GM12801 (cell line): Measurements from ENCODE around the gene CASP6.

ENCODE experiments used
- TF ChIP-seq, protein P1 (sequence below): IDR thresholded peaks from one replicate; pipeline ENCODE4 v1.5.1; 2011; ENCODE audit warnings: control low read depth; ENCODE audit not compliant: insufficient read length; ENCODE audit errors: extremely low read depth

Gene CASP6

DNA sequence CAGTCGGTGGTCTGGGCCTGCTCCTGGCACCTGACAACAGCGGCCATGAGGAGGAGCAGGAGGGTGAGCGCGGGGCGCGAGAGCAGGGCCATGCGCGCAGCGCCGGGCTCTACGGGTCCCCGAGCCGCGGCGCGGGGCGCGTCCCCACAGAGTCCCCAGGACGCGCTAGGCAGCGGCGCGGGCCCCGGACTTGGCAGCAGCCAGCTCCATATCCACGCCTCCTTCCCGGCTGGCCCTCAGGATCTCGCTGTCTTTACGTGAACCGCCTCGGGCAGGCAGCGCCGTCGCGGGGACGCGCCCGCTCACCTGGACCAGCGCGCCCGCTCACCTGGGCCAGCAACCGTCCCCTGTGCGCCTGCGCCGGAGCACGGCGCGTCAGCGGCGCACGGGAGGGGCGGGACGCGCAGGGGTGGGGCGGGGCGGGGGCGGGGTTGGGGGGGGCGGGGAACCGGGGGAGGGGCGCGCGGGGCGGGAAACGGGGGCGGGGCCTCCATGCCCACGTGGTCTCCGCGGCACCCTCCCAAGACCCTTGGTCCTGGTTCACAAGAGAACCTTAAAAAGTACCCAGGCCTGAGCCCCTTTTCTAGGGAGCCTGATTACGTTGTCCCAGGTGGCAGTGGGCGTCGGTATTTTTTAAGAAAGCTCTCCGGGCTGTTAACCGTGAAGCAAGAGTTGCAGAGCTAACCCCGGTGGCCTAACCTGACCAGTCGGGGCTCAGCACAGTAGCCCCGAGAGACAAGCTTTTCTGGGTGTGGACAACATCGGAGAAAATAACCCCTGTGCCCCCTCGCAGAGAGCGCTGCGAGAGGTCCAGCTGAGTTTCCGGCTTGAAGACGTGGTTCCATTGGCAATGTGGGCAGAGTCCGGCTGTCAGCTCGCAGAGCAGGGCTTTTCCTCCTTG lies 26.7 kb upstream of the CASP6 start, which contains the start of gene PLA2G12A:
Gene PLA2G12A (minus strand): TSS at position 353 of the 901 bp plus-strand sequence. CDS start 261 bp downstream, at position 92.
- TF ChIP-seq, protein P1, sequence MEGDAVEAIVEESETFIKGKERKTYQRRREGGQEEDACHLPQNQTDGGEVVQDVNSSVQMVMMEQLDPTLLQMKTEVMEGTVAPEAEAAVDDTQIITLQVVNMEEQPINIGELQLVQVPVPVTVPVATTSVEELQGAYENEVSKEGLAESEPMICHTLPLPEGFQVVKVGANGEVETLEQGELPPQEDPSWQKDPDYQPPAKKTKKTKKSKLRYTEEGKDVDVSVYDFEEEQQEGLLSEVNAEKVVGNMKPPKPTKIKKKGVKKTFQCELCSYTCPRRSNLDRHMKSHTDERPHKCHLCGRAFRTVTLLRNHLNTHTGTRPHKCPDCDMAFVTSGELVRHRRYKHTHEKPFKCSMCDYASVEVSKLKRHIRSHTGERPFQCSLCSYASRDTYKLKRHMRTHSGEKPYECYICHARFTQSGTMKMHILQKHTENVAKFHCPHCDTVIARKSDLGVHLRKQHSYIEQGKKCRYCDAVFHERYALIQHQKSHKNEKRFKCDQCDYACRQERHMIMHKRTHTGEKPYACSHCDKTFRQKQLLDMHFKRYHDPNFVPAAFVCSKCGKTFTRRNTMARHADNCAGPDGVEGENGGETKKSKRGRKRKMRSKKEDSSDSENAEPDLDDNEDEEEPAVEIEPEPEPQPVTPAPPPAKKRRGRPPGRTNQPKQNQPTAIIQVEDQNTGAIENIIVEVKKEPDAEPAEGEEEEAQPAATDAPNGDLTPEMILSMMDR: no peak

DNA sequence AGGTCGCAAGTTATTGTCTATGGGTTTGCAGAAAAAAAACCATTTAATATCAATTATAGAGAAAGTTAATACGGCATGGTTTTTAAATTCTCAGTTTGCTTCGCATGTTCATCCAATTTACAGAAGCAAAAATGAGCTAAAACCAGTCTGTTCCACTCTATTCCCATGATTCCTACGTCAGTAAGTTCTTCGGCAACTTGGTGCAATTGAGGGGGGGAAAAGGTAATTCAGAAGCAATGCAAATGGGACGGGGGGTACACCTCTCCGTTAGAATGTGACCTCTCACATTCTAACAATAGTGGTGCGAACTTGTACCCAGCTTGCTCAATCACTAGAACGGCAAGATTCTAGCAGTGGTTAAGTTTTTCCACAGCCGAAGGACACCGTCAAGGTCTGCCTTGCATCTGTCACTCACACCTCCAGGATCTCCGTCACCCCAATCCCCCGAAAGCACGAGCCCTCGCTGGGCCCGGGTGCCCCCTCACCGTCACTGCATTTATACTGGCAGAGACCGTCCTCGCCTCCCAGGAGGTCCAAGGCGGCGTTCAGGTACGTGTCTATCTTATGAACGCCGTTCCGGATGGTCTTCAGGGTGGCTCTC lies 26.0 kb upstream of the CASP6 start:
- TF ChIP-seq, protein P1: no peak

DNA sequence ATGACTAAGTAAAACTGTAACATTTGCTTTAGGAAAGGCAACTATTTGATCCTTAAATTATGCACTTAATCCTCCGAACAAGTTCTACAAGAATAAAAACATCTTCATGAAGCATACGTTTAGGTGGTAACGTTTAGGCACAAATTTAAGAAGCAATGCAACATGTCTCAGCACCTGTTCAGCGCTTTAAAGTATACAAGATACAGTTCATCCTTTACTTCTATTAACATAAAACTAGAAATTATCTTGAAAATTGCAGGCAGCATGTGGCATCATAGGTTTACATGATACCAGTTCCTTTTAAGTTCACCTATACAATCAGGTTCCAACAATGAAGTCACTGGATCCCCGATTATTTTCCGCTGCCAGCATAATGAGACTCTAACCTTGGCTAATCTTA lies 25.1 kb upstream of the CASP6 start:
- TF ChIP-seq, protein P1: no peak

DNA sequence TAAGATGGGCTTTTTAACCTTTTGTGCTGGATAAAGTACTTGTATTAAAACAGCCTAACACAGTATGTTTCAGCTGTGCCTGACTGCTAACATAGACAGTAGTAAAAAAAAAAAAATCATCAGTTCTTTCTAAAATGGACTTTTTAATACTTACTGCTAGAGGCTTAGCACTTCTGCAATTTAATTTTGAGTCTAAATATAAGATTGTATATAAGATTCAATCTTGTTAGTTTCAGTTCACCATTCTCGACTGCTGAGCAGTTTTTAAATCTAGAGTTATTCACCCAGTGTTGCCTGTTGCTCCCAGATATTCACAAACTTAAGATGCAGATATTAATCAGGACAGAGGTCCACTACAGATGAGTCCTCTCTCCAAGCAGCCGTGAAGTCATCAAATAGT lies 19.9 kb upstream of the CASP6 start:
- TF ChIP-seq, protein P1: no peak

DNA sequence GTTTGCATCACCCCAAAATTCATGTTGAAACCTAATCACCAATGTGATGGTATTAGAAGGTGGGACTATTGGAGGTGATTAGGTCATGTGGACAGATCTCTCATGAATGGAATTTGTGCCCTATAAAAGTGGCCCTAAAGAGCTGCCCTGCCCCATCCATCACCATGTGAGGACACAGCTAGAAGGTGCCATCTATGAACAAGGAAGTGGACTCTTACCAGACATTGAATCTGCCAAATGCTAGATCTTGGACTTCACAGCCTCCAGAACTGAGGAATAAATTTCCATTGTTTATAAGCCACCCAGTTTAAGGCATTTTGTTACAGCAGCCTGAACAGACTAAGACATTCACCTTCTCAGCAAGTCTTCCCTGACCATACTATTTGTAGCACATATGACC lies 19.1 kb upstream of the CASP6 start:
- TF ChIP-seq, protein P1: no peak

DNA sequence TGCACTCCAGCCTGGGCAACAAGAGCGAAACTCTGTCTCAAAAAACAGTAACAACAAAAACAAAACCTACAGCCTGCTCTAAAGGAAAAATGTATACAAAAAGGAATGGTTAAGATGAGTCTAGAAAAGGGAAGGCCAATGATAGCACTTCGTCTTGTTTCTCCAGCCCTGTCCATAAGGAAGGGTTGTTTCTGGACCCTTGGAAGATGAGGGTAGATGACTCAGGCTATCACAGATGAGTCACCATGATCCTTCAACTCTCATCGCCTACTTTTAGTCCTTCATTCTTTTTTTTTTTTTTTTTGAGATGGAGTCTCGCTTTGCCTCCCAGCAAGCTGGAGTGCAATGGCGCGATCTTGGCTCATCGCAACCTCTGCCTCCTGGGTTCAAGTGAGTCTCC lies 17.8 kb upstream of the CASP6 start:
- TF ChIP-seq, protein P1: no peak

DNA sequence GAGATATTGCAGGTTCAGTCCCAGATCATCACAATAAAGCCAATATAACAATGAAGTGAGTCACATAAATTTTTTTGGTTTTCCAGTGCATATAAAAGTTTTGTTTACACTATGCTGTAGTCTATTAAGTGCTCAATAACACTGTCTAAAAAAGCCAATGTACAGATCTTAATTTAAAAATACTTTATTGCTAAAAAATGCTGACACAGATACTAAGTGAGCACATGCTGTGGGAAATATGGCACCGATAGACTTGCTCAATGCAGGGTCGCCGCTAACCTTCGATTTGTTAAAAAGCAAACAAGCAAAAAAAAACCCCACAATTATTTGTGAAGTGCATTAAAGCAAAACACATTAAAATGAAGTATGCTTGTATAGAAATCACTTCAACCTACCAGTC lies 16.4 kb upstream of the CASP6 start:
- TF ChIP-seq, protein P1: no peak
